HG03196 (cell line): ENCODE data around the gene HOXA13.
A peak's percentile ranks its signal among the peaks of the same experiment; 100 is the strongest.

ENCODE experiments used
- ATAC-seq: cut with Tn5 transposase; IDR thresholded peaks from one replicate; pipeline ENCODE4 v1.9.1; 2021; ENCODE audit not compliant: unreplicated experiment

HOXA13 gene

DNA sequence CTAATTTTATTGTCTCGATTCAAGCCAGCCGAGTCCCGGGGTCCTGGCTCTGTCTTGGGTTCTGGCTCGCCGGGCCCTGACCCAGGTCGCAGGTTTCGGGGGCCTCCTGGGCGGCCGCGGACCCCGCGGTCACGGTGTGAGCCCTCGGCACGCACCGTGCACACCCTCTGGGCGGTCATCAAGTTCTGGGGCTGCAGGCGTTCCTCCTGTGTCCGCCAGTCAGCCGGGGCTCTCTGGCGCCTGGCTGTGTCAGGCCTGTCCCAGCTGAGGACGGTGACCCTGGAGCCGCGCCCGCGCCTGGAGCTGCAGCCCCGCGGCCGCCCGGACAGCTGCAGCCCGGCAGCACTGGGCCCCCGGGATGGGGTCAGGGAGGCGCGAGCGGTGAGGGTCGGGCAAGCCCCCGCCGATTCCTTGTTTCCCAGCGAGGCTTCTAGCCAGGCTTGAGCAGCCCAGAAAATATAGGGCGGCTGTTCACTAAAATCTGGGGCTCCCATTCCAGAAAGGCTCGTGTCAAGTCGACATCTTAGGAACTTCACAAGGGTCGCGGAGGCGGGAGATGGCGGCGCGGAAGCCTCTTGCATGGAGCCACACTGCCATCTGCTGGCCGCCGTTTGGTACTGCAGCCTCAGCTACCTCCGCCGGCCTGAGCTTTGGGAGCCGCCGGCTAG lies 39.2 kb downstream of the HOXA13 start:
- ATAC-seq, result no peak

DNA sequence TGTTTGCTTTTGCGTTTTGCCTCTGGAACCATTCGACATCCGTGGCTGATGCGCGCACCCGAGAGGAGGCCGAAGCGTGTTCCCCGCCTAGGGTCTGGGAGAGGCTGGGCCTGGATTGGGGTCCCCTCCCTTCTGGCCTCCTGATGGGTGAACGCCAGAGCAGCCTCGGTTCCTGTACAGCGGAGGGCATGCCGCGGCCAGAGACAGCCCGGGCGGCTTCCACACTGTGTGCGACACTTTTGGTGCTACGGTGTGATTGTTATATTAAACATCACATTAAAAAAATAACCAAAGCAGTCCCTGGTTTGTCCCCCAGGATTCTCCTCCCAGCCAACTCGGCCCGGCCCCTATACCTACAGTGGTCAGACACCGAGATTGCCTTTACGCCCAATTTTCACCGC lies 39.7 kb downstream of the HOXA13 start:
- ATAC-seq, result no peak

DNA sequence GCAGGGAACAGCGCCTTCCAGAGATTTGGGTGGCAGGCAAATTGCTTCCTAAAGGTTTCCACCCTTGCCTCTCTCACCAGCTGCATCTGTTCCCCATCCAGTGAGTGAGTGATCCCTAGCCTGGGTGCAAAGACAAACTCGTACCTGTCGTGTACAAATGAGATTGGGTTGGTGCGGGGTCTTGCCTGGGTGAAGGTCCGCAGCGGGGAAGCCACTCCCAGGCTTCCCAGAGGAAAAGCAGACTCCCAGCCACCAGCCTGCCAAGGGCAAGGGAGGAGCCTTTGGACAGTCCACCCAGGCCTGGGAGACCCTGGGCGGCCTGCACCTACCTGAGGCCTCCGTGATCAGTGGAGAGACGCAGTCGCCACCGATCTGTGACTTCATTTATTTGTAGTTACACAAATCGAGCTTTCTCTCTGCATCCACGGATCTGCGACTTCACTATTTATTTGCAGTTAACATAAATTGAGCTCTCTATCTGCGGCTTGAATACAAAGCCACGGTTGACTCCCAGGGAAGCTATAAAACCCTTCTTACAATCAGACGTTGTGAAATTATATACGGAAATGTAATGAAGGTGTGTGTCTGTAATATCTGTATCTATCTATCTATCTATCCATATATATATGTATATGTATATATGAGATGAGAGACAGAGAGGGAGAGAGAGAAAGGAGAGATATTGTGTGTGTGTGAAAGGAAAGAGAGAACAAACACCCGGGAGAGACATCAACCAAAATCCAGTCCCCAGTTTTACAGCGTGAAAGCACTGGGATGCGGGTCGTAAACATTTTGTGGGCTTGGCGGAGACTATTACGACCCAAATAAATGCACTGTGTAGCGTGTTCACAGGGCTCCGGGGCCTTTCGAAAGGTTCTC lies 40.4 kb downstream of the HOXA13 start:
- no peak for ATAC-seq

DNA sequence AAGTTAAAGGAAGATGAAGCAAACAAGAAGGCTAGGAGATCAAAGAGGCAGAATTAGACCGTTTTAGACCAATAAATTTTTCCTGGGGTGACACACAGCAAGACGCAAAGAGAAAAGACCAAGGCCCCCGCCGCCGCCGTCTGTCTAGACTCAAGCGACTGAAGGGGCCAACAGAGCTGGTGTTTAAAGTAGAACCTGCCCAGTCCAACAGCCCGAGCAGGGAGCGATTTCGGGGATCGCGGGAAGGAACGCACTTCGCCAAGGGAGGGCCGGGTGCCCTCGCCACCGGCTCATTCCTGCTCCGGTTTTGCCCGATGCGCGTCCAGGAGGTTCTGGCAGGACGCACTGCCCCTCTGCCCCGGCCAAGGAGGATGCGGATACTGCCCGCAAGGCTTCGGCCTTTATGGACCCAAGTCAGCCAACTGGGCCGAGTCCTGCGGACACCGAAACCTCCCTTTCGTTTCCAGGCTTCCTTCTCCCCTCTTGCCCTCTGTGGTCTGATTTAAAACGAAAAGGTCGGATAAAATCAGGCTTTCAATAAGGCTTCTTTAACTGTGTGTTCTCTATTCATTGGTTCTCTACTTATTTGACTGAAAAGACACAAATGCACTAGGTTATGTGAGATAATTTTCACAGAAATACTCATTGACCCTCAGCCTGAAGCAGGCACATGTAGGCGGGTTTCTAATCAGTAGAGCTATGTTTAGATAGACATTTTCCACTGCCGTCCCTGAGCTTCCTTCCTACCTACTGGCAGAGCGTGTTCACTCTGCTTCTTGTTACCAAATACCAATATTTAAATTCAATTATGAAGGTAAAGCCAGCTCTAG lies 41.2 kb downstream of the HOXA13 start:
- no peak for ATAC-seq

DNA sequence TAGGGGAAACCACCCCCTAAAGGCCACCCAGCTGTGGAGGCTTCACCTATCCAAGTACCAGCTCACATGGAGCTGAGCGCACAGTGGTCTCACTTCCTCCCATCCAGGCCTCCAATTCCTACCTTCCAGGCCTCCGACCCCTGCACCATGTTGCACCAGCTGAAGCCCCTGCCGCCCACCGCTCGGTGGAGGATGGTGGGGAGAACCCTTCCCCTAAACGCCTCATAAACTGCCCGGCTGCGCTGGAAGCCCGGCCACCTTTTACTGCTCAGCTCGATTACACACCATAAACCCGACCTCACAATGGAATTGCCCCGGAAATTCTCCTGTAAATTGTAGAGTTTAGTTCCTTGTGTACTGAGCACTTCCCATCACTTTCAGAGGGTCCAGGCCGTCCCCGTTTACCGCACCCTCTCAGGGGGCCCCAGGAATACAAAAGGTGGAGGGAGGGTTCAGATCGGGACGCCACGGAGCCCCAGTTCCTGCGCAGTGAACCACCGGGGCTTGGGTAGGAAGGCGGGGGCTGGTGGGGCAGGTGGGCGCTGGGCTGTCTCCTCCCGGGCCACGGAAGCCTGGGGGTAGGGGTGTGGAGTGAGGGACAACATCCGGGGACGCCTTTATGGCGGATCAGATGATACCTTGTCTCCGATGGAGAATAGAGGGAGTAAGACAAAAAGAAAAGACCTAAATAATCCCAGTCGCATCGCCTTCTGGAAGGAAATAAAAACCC lies 42.0 kb downstream of the HOXA13 start:
- ATAC-seq, result no peak

DNA sequence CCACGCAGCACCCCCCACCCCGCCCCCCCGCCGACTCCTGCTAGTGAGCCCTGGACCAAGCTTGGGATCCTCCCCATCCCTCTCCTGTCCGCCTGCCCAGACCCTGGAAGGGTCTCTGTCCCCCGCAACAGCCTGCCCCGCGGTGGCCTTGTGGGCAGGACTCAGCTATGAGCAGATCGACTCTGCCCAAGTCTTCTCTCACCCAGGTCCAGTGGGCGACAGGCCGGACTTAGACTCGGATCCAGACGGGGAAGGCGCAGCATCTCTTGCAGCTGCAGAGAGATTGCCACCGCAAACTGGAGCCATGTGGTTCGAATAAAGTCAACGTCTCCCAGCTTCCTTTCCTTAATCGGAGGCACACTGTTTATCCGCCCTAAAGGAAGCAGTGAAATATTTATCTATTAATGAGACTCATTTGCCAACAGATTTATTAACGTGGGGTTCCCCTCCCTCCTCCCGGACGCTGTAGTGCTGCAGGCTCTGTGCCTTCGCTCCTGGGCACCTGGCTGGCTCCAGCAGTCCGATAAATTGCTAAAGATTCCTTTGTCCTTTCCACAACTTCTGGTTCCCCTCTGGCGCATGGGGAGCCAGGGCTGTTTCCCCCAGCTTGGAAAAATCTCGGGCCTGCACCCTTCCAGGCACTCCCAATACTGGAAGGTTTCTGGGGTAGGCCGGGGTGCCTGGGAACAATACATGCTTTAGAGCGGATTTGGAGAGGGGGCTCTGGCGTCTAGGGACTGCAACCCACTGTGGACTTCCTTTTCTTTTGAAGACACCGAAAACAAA lies 42.8 kb downstream of the HOXA13 start:
- ATAC-seq, result no peak

DNA sequence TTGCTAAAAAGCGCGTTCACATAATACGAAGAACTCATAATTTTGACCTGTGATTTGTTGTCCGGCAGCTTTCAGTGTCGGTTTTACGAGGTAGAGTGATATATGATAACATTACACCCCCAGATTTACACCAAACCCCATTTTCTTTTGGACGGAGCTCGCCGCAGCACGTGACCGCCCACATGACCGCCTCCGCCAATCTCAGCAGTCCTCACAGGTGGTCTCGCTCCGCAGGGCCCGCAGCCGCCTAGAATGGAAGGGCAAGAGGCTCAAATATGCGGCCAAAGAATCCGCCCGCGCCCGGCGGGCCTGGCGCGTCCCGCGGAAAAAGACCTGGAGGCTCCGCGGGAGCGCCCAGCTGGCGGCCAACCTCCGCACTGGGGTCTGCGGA lies 43.4 kb downstream of the HOXA13 start, which contains the start of gene HOXA7:
TSS of gene HOXA7 (minus strand) at position 168 of the 391 bp plus-strand sequence. CDS start at position 38, 130 bp downstream.
- ATAC-seq, result no peak

DNA sequence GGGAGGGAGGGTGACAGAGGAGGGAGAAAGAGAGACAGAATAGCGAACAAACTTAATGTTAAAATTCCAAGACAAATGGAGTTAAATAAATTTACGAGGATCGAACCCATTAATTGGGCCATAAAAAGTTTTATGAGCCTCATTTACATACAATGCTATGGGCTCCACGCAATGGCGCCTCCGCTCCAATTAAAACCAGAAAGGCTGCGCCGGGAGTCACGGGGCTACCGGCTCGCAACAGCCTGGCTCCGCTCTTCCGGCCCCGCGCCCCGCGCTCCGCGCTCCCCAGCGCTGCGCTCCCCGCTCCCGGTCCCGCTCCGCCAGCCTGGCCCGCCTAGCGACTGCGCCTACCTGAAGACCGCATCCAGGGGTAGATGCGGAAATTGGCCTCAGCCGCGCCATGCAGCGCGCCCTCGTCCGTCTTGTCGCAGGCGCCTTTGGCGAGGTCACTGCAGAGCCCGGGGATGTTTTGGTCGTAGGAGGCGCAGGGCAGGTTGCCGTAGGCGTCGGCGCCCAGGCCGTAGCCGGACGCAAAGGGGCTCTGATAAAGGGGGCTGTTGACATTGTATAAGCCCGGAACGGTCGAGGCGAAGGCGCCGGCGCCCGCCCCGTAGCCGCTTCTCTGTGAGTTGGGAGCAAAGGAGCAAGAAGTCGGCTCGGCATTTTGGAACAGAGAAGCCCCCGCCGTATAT lies 43.9 kb downstream of the HOXA13 start:
- no peak for ATAC-seq

DNA sequence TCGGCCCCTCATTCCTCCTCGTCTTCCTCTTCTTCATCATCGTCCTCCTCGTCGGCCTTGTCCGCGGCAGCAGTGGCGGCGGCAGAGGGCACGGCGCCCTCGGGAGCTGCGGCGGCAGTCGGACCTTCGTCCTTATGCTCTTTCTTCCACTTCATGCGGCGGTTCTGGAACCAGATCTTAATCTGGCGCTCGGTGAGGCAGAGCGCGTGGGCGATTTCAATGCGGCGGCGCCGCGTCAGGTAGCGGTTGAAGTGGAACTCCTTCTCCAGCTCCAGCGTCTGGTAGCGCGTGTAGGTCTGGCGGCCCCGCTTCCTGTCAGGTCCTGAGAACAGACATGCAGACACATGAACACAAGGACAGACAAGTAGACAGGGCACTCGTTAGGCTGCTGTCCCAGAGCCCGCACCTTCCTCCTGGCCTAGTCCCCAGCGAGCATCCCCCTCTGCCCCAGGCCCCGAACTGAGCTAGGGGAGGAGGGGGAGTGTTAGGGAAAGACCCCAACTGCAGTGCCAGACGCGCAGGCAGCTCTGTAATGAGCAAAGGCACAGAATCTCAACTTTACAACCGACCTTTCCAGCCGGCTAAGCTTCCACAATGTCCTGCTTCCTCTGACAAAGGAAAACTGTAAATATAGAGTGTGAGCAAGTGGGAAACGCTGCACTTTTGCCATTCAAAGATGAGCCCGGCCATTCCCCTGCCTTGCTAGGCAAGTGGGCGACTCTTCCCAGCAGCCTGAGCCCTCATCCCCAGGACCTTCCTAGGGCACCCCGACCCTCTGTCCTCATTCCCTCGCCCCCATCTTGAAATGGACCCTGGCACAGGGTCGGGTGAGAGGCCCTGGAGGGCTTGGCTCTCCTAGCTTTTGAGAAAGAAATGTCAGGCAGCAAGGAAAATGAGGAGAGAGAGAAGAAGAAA lies 44.7 kb downstream of the HOXA13 start:
- no peak for ATAC-seq

DNA sequence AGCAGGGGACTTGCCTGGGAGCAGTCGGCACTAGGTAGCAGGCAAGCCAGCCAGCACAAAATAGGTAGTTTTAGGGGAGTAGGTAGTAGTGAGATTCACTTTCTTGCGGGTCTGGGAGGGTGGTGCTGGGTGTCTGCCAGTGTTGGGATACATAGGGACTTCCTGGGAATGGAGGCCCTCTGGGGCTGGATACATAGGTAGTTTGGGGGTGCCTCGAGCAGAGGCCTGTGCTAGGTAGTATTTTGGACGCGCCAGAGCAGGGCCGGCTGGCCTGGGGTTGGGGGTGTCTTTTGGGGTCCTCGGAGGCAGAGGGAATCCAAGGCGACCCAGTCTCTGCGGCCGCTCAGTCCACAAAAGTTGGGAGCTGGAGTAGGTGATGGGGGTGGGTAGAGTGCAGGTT lies 45.5 kb downstream of the HOXA13 start:
- no peak for ATAC-seq

DNA sequence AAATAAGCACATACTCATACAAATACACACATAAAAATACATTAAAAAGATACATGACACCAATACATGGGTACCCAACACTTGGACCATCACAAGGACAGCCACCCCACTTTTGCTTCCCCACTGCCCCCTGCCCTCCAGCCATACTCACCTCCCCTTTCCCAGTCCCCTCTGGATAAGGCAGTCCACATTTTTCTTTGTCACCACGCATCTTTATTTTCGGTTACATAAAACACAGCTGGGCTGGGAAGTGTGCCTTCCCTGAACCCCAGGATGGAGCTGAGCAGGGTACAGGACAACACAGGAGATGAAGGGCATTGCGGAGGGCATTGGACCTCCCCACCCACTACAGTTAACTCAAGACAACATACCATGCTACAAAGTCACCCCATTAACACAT lies 46.4 kb downstream of the HOXA13 start:
- ATAC-seq, result no peak

DNA sequence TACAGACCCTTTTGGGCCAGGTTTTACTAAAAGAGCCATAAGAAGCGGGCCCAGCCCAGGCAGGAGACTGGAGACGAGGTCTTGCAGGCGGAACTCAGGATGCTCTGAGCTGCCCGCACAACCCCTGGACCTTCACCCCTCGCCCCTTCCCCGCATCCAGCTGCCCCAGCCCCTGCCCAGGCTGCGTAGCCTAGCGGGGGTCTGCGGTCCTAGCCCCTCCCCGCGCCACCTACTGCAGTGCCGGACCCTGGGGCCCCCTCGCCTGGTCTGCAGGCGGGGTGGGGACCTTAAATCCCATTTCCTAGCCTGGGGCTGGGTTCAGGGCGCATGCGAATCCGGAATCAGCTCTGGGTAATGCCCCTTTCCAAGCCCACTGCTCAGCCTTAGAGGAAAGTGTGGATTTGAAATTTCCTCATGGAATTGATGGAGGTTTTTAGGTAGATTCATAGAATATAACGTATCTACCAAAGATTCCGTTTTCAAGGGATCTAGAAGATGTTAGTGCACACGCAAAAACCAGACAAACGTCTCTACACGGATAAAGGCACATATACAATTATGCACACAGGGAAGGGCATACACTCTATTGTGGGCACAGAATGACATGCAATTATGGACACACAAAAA lies 47.0 kb downstream of the HOXA13 start:
- ATAC-seq, result no peak

DNA sequence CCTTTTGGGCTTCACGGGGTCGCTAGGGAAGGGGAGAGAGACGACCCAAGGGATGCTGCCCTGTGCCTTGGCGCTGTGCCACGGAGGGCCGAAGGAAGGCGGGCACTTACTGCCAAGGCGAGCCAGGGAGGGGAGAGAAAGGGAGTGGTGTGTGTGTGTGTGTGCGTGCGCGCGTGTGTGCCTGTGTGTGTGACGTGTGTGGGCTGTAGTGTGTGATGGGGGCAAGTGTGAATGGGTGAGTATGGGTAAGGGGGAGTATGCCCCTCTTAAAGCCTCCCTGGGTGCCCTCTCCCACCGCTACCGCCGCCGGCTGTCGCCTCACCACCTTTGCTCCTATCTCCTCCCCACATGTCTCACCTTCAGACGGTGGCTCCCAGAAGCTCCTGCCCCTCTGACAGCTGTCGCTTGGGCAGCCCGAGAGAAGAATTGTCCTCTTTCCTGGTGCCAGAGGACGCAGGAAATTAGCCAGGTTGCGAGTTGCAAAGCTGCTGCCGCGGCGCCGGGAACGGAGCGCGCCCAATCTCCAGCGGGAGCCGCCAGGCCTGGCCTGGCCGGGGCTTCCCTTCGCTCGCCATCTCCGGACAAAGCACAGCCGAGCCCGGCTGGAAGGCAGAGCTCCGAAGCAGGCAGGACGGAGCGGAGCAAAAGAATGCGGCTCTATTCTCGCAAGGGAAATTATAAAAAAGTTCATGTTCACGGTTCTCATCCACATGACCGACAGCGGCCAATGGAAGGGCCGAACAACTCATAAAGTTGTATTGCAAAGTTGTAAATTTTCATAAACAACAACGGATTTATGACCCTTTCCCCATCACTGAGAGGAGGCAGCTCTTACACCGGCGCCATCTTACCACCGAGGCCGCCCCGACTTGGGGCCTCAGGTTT lies 47.7 kb downstream of the HOXA13 start, which contains the start of gene HOXA3:
TSS of gene HOXA3 (minus strand) at position 653 of the 885 bp plus-strand sequence. CDS start 41,943 bp downstream, outside the sequence.
- ATAC-seq, result no peak

DNA sequence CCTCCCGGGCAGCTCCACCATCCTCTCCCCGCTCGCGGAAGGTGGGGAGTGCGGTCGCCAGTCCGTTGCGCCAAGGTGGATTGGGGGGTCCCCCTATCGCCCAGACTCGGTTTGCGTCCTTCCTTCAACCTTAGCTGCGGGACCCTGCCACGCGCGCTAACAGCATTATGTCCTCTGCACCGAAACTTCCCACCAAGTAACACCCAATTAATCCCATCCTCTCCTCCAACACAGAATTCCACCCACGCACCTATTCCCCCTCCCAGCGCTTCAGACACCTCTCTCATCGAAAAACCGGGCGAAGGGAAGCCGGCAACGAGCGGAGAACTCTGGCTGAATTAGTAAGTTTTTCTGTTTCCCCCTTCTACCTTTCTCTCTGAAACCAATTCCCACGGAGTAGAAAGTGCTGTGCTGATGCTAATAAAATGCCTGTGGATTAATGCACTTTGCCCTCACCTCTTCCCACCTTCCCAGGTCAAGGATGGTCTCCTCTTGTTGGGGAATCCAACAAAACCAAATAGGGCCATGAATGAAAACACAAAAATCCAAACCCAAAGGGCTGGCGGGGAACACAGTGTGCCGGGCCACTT lies 48.5 kb downstream of the HOXA13 start:
- ATAC-seq, result no peak

DNA sequence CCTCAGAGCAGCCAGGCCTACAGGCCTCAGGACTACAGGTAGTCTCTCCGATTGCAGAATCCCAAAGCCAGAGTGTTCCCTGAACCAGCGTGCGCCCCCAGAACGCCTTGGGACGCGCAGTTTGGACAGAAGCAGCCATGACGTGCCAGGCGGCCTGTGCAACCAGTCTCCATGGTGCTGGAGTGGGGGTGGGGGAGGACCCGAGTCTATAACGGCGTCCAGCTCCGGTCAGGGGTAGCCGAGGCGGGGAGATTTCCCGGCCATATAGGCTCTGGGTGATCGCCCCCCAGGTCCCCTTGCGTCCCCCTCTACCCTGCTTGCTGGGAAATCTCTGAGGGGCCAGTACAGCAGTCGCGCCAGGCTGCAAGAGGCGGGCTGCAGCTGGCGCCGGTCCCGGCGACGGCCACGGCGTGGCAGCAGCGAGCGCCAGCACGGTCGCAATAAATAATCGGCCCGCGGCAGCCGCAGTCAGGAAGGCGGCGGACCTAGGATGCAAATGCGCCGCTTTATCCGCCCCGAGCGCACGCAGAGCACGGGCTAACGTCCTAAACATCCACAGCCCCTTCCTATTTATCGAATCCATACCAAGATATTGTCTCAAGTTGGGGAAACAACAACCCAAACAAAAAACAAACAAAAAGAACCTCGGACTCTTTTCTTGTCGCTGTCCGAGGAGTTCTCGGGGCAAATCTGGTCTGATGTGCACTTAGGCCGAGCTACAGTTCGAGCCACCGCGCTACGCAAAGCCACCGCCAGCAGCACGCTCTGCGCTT lies 49.1 kb downstream of the HOXA13 start:
- peak; percentile 54 for ATAC-seq
